OCI-LY7 (cell line): Measurements from ENCODE around the gene KRTAP4-9.

Source experiments
- EZH2phosphoT487 ChIP-seq: fragments of 200-600 bp; sonication (generic); IDR thresholded peaks from 2 replicates; pipeline ENCODE4 v1.6.1; 2018; ENCODE audit warnings: low read depth, borderline replicate concordance, mild to moderate bottlenecking, mixed run types, antibody characterized with exemption, low read length, moderate library complexity, mixed read lengths
- TF ChIP-seq, protein P1 (sequence below): fragments of 200-600 bp; sonication (generic); conservative IDR thresholded peaks from 2 replicates; pipeline ENCODE4 v1.5.1; 2014; ENCODE audit warnings: mild to moderate bottlenecking, antibody characterized with exemption, low read length, moderate library complexity, mixed read lengths

DNA sequence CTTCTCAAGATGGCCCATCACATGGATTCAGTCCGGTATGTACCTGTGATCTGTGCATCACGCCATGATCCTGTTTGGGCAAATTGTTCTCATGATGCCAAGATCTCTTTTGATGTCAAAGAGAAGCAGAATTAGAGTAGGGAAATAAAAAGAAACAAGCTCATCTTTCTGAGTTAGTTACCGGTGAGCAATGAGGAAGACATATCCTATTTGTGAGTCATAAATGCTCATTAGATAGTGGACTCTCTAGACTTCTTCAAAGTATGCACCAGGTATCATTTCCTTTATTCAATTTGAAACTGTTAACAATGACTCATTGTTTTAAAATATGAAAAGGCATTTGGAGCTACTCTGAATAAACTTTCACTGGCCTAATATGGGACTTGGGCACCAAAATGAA, 26.8 kb downstream of the KRTAP4-9 start:
- TF ChIP-seq, protein P1, sequence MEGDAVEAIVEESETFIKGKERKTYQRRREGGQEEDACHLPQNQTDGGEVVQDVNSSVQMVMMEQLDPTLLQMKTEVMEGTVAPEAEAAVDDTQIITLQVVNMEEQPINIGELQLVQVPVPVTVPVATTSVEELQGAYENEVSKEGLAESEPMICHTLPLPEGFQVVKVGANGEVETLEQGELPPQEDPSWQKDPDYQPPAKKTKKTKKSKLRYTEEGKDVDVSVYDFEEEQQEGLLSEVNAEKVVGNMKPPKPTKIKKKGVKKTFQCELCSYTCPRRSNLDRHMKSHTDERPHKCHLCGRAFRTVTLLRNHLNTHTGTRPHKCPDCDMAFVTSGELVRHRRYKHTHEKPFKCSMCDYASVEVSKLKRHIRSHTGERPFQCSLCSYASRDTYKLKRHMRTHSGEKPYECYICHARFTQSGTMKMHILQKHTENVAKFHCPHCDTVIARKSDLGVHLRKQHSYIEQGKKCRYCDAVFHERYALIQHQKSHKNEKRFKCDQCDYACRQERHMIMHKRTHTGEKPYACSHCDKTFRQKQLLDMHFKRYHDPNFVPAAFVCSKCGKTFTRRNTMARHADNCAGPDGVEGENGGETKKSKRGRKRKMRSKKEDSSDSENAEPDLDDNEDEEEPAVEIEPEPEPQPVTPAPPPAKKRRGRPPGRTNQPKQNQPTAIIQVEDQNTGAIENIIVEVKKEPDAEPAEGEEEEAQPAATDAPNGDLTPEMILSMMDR = no peak
- TF ChIP-seq EZH2phosphoT487 = no peak
